PC-3 (cell line): ENCODE results near the gene PLEKHN1. TPM values are rescaled to one million over a fixed set of nuclear protein-coding genes. Genes with fewer than 3 reads are reported as not detected.
A peak's percentile ranks its signal among the peaks of the same experiment; 100 is the strongest.

Source experiments
- ATAC-seq: fragments of 200-7000 bp; cut with Tn5 transposase; 2 replicates; pipeline ENCODE4 v1.9.1; 2020; ENCODE audit warnings: mild to moderate bottlenecking, moderate library complexity
- Bru-seq: library from RNA; stranded (reverse); fragments of 400-500 nt; gene quantifications from one replicate; lab custom pipeline; 2021; lab: Mats Ljungman, UMichigan
- BruChase-seq, 2 experiments: library from RNA; stranded (reverse); fragments of 400-500 nt; gene quantifications; one replicate each; lab custom pipeline; 2021; lab: Mats Ljungman, UMichigan
- BruUV-seq: library from RNA; stranded (reverse); fragments of 400-500 nt; replicated peaks from 2 replicates; lab custom pipeline; 2021; lab: Mats Ljungman, UMichigan
- CTCF ChIA-PET: fragments of 300-600 bp; sonication (Branson Sonifier 250); formaldehyde crosslinking; loops from one replicate; lab custom pipeline; 2022; ENCODE audit warnings: antibody characterized with exemption; lab: Charles Lee
- POLR2A ChIA-PET: fragments of 300-600 bp; sonication (Branson Sonifier 250); formaldehyde crosslinking; loops from one replicate; lab custom pipeline; 2022; ENCODE audit warnings: antibody characterized with exemption; ENCODE audit not compliant: unreplicated experiment; lab: Charles Lee
- DNase-seq: peaks from one replicate; pipeline ENCODE4 v3.0.0-alpha.2; 2015
- H2AFZ ChIP-seq: fragments of 300-600 bp; sonication (generic); 2 replicates; pipeline ENCODE4 v1.6.0; 2016; ENCODE audit warnings: antibody characterized with exemption, low read length
- H3F3A ChIP-seq: fragments of 300-600 bp; sonication (generic); one replicate; pipeline ENCODE4 v1.6.0; 2017; ENCODE audit warnings: antibody characterized with exemption, low read length, control low read depth, mild to moderate bottlenecking; ENCODE audit not compliant: unreplicated experiment
- H3K27ac ChIP-seq: fragments of 300-600 bp; sonication (generic); 2 replicates; pipeline ENCODE4 v1.5.1; 2016; ENCODE audit warnings: mild to moderate bottlenecking, low read length
- H3K27me3 ChIP-seq: fragments of 300-600 bp; sonication (generic); 2 replicates; pipeline ENCODE4 v1.6.1; 2016; ENCODE audit warnings: low read length, mixed read lengths
- H3K36me3 ChIP-seq: fragments of 300-600 bp; sonication (generic); 2 replicates; pipeline ENCODE4 v1.6.1; 2016; ENCODE audit warnings: low read depth, mixed run types, low read length, mixed read lengths
- H3K4me1 ChIP-seq: fragments of 300-600 bp; sonication (generic); 2 replicates; pipeline ENCODE4 v1.5.1; 2016; ENCODE audit warnings: low read length; ENCODE audit not compliant: insufficient read depth
- H3K4me2 ChIP-seq: fragments of 300-600 bp; sonication (generic); 2 replicates; pipeline ENCODE4 v1.6.0; 2016; ENCODE audit warnings: low read length
- H3K4me3 ChIP-seq: fragments of 300-600 bp; sonication (generic); 2 replicates; pipeline ENCODE4 v1.5.1; 2016; ENCODE audit warnings: mild to moderate bottlenecking, low read length, mixed read lengths
- H3K79me2 ChIP-seq: fragments of 300-600 bp; sonication (generic); 2 replicates; pipeline ENCODE4 v1.6.1; 2017; ENCODE audit warnings: low read length, mixed read lengths
- H3K9ac ChIP-seq: fragments of 300-600 bp; sonication (generic); 2 replicates; pipeline ENCODE4 v1.6.0; 2016; ENCODE audit warnings: mild to moderate bottlenecking, low read length
- H3K9me2 ChIP-seq: fragments of 300-600 bp; sonication (generic); replicated peaks from 2 replicates; pipeline ENCODE4 v1.6.1; 2016; ENCODE audit warnings: mixed run types, low read length, mixed read lengths
- H3K9me3 ChIP-seq: fragments of 300-600 bp; sonication (generic); 2 replicates; pipeline ENCODE4 v1.6.1; 2016; ENCODE audit warnings: low read length, mixed read lengths
- H4K20me1 ChIP-seq: fragments of 300-600 bp; sonication (generic); 2 replicates; pipeline ENCODE4 v1.6.1; 2016; ENCODE audit warnings: low read length, mixed read lengths
- CTCF ChIP-seq: fragments of 300-600 bp; sonication (generic); conservative IDR thresholded peaks from 2 replicates; pipeline ENCODE4 v1.5.1; 2017; ENCODE audit warnings: antibody characterized with exemption, low read depth, mild to moderate bottlenecking, low read length
- EZH2 ChIP-seq: fragments of 300-600 bp; sonication (generic); IDR thresholded peaks from one replicate; pipeline ENCODE4 v1.6.1; 2017; ENCODE audit warnings: antibody characterized with exemption, mild to moderate bottlenecking, low read length; ENCODE audit not compliant: unreplicated experiment
- EZH2phosphoT487 ChIP-seq: fragments of 300-600 bp; sonication (generic); IDR thresholded peaks from 2 replicates; pipeline ENCODE4 v1.6.1; 2018; ENCODE audit warnings: mild to moderate bottlenecking, antibody characterized with exemption, low read length, borderline replicate concordance
- intact Hi-C: fragments of 100-400 bp; cut with micrococcal nuclease; formaldehyde crosslinking; loops from 2 replicates; pipeline ENCODE4 v1.9.0; 2023
- long read RNA-seq: library from polyadenylated mRNA; unstranded; transcript quantifications from one replicate; pipeline ENCODE4 v2.0.0, GENCODE V29; 2021; ENCODE audit not compliant: unreplicated experiment
- total RNA-seq: library from RNA; depleted of rRNA; stranded (reverse); fragments of >200 nt; gene quantifications from 2 replicates; pipeline ENCODE4 v1.2.3, GENCODE V29; 2014; rRNA removed

Gene PLEKHN1
- total RNA-seq (14.0 and 18.3 TPM in 2 replicates), Bru-seq, nascent RNA (percentile 59 among the genes with signal in this experiment), BruChase-seq, experiment 1, labeled RNA remaining after a 6-hour chase (percentile 53 among the genes with signal in this experiment), BruChase-seq, experiment 2, labeled RNA remaining after a 2-hour chase (percentile 56 among the genes with signal in this experiment)
- long read RNA-seq, partial matches to known transcripts, result 12 of 39 reads
- long read RNA-seq, other reads (novel, unspliced or antisense), result 26 of 39 reads

- POLR2A ChIA-PET, result interaction anchor here (0.6 to 1.0 kb wide), 4 partner anchors 7 to 271 kb away, joined by 3 to 6 read pairs (median 5); partner anchors contain the start of gene NOC2L
- TSS peak; percentile 80 for BruUV-seq
Measured at GRCh38 chr1:966135-966703, at the start of gene PLEKHN1. TSS of gene PLEKHN1 (plus strand) at chr1:966482. CDS start at chr1:966532, 50 bp downstream.

GRCh38 chr1:917076-917459 lies 49.2 kb upstream of the PLEKHN1 start:
- POLR2A ChIA-PET, result no interaction called here
- intact Hi-C loops, result no loop called here
- no peaks in the 10 kb centered on the region for H3K9me2 ChIP-seq
- no peak overlapping the region for H3K4me2 ChIP-seq
- H3K4me3 ChIP-seq, result no peak overlapping the region
- no peaks in the 10 kb centered on the region for H3F3A ChIP-seq
- no peaks in the 10 kb centered on the region for H3K36me3 ChIP-seq
- H3K79me2 ChIP-seq, result no peaks in the 10 kb centered on the region
- CTCF ChIA-PET, result no interaction called here
- H4K20me1 ChIP-seq, result no peaks in the 10 kb centered on the region
- no peaks in the 10 kb centered on the region for H3K9me3 ChIP-seq
- H3K9ac ChIP-seq, result no peak overlapping the region
- no peaks in the 10 kb centered on the region; the same call in 1 of the 2 replicates for H3K4me1 ChIP-seq
- H2AFZ ChIP-seq, result no peak overlapping the region
- peaks cover 64% of the 10 kb centered on the region for H3K27me3 ChIP-seq
- H3K27ac ChIP-seq, result no peak overlapping the region
- BruUV-seq, result no TSS peak
- DNase-seq (no peak), ATAC-seq (no peak)
- no peak for TF ChIP-seq EZH2
- TF ChIP-seq CTCF, result no peak
- no peak for TF ChIP-seq EZH2phosphoT487

More at GRCh38 chr1:966135-966703, at the start of gene PLEKHN1:
- no peaks in the 10 kb centered on the region for H3K36me3 ChIP-seq
- peak within 1 kb of the TSS; percentile 99 for H3K27ac ChIP-seq
- peak within 1 kb of the TSS; percentile 98 for H3K4me2 ChIP-seq
- H2AFZ ChIP-seq, result peak within 1 kb of the TSS; percentile 43
- intact Hi-C loops, result no loop called here
- H3K79me2 ChIP-seq, result peaks cover 15% of the 10 kb centered on the region
- peaks cover 28% of the 10 kb centered on the region for H3K4me1 ChIP-seq
- TF ChIP-seq EZH2phosphoT487 (no peak), EZH2 (no peak), CTCF (no peak)
- peak; percentile 80 for DNase-seq
- no peaks in the 10 kb centered on the region for H3K9me3 ChIP-seq
- H3K27me3 ChIP-seq, result no peaks in the 10 kb centered on the region
- ATAC-seq, result peak; percentile 86
- H3K9me2 ChIP-seq, result no peaks in the 10 kb centered on the region
- CTCF ChIA-PET, result interaction anchor here (0.5 to 1.1 kb wide), 5 partner anchors 10 to 98 kb away, joined by 3 to 14 read pairs (median 4); no protein-coding TSS in a partner anchor
- no peaks in the 10 kb centered on the region for H3F3A ChIP-seq
- H4K20me1 ChIP-seq, result no peaks in the 10 kb centered on the region
- H3K9ac ChIP-seq, result peak within 1 kb of the TSS; percentile 99
- peak within 1 kb of the TSS; percentile 79 for H3K4me3 ChIP-seq
